ENCODE measurements around the gene RASA3. TPM values are rescaled to one million over a fixed set of nuclear protein-coding genes. Genes with fewer than 3 reads are reported as not detected.
"Not testable (repeated sequence)": the region's sequence is repeated elsewhere in the genome, so short reads cannot be mapped to it uniquely, and the experiment has no call there.

RASA3 gene
- polyA plus RNA-seq, 4 donors = 13.5 to 14.5 (median 14.2) TPM

DNA sequence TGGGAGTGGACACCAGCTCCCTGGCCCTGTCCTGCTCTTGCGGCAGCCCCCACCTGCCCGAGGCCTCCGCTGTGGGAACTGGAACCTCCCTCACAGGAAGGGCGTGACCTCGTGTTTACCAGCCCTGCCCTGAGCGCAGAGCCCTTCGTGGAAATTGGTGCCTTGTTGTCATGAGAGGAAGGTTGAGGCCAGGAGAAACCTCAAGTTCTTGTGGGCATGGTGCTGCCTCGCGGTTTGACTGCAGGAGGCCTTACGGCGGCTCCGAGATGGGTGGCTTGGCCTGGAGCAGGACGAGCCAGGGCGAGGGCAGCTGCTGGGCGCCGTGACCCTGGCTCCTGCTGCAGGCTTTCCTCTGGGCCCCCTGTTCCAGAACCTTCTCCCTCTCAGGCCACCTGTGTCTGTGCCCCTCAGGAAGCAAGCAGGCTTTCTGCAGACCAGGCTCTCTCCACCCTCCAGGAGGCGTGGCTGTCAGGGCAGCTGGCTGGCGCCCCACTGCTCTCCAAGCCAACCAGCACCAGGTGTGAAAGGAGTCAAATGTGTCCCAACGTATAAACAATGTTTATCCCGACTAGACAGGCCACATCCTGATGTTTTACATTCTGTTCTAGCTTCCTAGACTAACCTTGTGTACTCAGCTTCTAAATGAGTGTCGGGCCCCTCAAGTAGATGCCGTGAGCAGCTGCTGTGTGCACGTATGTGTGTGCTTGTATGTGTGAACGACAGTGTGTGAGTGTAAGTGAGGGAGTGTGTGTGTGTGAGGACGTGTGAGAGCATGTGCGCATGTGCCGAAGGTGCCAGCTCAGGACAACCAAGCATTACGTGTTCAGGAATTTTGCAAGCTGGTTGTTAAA is 10.4 kb upstream of the RASA3 start:
- DNase-seq (ENCODE audit: low read depth in 4 of 4, low spot score in 3 of 4) = no peak

DNA sequence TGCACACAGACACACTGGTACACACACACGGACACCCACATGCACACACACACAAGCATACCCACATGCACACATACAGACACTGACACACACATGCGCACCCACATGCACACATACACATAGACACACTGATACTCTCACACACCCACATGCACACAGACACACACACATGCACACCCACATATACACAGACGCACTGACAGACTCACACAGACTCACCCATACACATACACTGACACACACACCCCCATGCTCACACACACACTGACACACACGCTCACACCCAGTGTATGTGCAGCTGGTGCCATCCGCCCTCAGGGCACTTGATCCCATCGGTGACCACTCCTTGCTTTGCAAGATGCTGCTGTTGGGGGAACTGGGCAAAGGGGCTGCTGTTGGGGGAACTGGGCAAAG is 9.7 kb upstream of the RASA3 start:
- DNase-seq (ENCODE audit: low read depth in 4 of 4, low spot score in 3 of 4) = no peak

DNA sequence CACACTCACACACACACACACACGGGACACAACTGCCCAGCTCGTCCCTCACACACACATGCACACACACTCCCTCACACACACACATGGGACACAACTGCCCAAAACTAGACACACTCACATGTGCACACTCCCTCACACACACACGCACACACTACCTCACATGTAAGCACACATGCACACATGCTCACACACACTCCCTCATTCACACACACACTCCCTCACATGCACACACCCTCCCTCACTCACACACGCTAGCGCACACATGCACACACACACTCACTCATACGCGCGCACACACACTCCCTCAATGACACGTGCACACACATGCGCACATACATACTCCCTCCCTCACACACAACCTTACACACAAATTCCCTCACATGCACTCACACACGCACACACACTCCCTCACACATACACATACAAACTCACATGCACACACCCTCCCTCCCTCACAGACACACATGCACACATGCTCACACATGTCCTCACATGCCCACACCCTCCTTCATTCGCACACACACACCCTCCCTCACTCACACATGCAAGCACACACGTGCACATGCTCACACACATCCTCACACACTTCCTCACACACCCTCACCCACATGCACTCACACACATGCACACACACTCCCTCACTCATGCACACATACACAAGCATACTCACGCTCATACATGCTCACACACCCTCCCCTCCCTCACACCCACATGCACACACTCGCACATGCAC is 9.0 kb upstream of the RASA3 start:
- DNase-seq (ENCODE audit: low read depth in 4 of 4, low spot score in 3 of 4) = no peak

DNA sequence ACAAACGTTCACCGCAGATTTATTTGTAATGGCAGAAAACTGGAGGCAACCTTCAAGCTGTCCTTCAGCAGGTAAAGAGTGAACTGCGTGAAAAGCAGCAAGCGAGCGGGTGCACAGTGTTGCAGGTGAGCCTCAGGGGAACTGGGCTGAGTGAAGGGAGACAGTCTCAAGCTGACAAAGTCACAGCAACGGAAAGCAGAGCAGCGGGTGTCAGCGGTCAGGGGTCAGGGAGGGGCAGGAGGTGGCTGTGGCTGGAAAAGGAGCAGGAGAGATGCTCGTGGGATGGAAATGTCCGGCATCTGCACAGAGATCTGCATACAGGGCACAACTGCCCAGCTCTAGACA is 8.5 kb upstream of the RASA3 start:
- no peak for DNase-seq (ENCODE audit: low read depth in 4 of 4, low spot score in 3 of 4)

DNA sequence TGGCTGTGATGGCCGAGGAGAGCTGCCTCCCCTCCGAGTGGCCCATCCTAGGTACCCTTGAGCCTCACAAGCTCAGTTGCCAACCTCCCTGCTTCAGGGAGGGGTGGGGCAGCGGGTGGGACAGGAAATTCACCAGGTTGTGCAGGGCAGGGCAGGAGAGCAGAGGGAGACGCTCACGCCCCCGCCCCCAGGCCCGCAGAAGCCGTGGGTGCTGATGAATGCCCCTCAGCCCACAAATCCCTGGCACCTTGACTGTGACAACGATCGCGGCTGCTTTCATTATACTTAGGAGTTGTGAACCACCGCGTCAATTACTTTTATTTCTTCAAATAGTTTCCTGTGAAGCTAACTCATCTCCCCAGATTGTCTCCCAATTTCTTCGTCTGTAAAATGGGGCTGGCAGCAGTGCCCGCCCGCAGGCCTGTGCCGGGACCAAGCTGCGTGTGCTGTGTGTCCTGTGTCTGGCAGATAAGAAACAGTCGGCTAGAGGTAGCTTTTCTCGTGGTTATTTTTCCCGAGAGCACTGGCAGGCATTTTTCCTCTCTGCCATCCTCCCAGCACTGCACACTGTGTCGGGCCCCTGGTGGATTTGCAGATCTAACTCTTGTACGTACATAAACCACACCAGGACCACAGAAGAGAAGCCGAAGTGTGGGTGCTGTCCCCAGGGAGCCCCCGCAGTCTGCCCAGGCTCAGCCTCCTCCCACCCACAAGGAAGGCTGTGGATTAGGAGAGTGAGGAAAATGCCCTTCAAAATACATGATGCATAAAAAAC is 7.9 kb upstream of the RASA3 start:
- DNase-seq (ENCODE audit: low read depth in 4 of 4, low spot score in 3 of 4) = no peak

DNA sequence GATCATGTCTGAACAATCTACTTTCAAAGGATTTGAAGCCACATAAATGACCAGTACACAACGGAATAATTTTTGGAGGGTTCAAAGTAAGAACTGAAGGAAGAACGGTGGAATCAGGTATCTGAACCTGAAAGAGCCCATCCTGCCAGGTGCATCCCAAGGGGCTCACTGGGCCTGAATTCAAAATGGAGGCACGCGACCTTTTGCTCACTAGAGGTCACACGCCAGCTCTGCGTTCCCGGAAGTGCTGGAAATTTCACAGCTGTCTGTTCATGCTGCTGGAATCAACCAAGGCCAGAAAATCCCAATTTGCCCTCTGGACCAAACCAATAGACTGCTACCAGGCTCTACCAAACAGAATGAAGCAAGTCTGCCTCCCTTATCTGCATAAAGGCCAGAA is 4.2 kb upstream of the RASA3 start:
- DNase-seq (ENCODE audit: low read depth in 4 of 4, low spot score in 3 of 4) = no peak

DNA sequence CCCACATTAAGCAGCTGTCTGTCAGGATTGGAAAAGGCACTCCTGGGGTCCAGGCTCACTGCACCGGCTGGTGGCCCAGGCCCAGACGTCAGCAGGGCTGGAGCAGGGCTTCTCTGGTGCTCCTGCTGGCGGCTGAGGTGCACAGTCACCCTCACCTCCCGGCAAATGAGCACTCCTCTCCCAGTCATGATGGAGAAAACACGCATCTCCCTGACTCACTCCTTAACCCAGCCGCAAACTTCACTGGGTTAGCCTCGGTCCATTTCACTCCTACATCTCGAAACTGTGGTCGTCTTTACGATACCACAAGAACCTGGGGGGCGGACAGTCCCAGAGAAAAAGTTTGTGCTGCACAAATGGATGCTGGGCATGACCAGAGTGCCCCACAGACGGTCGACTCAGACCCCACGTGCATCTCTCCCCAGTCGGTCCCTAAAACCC is 3.3 kb upstream of the RASA3 start:
- DNase-seq (ENCODE audit: low read depth in 4 of 4, low spot score in 3 of 4) = no peak

DNA sequence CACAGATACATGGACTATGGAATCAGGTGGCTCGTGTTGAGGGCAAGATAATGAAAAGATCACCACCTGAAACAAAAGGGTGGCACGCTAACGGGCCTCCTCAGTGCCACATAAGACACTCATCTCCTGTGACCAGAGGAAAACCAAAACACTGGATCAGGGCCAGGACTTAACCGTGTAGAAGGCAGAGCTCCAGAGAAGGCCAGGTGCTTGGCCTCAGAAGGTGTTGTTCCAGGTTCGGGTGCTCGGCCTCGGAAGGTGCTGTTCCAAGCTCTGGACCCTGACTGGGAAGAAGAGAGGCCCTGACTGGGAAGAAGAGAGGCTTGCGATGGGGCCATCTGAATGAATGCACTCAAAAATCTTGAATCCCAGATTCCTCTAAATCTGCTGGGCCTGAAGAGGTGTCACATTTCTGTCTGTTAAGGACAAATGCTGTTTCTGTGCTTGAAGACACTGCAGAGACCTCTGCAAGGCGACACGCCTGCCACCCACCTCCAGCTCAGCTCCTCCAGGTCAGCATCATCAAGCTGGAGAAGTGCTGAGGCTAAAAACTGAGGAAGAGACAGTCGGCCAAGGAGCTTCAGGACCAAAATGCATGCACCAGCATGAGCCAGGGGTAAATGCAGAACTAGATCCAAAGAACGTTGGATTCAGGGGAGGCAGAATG is 2.7 kb upstream of the RASA3 start:
- DNase-seq (ENCODE audit: low read depth in 4 of 4, low spot score in 3 of 4) = no peak

DNA sequence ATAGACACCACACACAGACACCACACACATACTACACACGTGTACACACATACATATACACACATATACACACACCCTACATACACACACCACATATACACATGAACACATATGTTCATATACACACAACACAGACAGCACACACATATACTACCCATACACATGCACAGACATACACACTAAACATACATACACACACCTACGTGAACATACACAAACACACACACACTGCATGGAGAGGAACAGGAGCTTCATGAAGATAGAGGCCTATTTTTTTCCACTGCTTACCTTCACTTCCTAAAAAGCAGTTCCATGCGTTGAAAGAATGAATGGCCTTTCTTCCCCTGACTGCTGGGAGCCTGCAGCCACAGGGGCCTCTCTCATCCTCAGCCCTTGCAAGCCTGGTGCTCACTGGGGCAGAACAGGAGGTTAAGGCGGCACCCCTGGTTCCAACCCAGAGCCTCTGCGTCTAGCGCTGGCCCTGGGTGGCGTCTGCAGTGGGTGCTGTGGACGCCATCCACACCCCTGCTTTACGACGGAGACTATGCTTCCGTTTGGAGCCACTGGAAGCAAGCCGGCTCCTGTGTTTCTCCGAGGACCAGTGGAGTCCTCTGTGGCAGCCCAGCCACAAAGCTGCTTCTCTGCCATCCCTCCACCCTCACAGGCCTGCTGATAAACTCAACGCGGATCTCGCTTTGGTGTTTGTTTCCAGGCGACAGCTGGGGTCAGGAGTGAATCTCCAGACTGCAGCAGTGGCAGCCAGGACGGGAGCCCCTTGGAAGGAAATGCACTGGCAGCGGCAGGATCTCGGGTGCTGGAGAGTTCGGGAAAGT is 1.9 kb upstream of the RASA3 start:
- no peak for DNase-seq (ENCODE audit: low read depth in 4 of 4, low spot score in 3 of 4)

DNA sequence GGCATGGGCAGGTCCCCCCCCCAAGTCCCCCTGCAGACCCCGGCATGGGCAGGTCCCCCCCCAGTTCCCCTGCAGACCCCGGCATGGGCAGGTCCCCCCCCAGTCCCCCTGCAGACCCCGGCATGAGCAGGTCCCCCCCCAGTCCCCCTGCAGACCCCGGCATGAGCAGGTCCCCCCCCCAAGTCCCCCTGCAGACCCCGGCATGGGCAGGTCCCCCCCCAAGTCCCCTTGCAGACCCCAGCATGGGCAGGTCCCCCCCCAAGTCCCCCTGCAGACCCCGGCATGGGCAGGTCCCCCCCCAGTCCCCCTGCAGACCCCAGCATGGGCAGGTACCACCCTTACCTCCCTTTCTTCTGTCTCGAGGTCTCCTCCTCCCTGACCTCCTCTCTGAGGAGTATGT is 1.1 kb upstream of the RASA3 start:
- DNase-seq (ENCODE audit: low read depth in 4 of 4, low spot score in 3 of 4) = not testable (repeated sequence)

DNA sequence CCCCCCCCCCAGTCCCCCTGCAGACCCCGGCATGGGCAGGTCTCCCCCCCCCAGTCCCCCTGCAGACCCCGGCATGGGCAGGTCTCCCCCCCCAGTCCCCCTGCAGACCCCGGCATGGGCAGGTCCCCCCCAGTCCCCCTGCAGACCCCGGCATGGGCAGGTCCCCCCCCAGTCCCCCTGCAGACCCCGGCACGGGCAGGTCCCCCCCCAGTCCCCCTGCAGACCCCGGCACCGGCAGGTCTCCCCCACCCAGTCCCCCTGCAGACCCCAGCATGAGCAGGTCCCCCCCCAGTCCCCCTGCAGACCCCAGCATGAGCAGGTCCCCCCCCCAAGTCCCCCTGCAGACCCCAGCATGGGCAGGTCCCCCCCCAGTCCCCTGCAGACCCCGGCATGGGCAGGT is 703 bp upstream of the RASA3 start:
- DNase-seq (ENCODE audit: low read depth in 4 of 4, low spot score in 3 of 4) = not testable (repeated sequence)

DNA sequence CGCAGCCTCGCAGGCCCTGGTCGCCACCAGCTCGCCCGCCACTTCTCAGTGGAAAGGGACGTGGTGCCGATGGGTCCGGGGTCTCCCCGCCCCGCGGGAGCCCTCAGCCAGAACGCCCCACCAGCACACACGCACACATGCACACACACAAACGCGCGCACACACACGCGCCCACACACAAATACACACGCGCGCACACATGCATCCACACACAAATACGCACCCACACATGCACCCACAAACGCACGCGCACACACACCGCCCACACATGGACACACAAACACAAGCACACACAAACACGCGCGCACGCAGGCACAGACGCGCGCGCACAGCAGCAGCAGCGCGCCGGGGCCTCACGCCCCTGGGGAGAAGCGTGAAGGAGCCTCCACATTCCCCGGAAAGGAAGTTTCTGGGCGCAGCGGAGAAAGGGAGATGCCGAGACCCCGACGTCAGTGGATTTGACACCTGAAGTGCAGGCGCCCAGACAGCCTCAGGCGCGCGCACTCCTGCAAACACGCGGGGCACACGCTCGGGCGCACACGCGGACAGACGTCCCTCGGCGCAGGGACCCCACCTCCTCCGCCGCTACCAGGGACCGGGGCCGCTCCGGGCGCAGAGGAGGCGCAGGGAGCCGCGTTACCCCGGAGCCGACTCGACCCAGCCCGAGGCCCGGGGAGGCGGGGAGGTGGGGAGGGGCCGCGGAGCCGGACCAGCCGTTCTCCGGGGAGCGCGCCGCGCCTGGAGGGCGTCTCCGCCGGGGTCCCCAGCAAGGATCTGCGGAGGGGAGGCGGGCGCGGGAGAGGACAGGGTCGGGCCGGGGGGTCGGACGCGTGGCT is 622 bp downstream of the RASA3 start:
- no peak for DNase-seq (ENCODE audit: low read depth in 4 of 4, low spot score in 3 of 4)

DNA sequence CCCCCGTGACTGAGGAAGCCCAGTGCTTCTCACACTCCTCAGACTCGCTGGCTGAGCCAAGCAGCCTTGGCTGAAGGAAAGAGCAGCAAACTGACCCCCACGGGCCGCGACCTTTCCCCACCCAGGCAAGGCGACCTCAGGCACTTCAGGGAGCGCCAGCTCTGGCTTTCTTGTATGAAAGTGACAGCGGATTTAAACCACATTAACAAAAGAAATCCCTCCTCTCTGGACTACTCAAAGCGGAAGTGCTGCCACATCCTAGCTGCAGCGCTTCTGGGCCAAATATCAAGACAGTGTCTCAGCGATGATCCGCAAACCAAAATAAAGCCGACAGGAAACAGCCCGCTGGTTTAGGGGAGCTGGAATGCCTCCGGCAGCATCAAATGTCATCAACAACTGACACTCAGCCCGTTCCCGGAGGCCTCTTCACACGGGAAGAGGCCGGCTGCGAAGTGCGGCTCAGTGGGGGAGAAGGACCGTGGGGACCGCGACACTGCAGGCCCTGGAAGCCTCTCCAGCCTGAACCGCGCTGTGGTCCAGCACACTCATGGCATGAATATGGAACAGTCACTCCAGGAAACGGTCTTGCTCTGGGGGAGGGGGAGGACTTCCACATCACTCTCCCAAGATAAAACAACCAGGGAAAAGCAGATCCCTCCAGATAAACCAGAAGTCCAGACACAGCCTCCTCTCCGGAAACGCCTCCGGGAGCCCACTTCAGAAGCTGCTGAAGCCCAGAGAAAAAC is 1.4 kb downstream of the RASA3 start:
- no peak for DNase-seq (ENCODE audit: low read depth in 4 of 4, low spot score in 3 of 4)

DNA sequence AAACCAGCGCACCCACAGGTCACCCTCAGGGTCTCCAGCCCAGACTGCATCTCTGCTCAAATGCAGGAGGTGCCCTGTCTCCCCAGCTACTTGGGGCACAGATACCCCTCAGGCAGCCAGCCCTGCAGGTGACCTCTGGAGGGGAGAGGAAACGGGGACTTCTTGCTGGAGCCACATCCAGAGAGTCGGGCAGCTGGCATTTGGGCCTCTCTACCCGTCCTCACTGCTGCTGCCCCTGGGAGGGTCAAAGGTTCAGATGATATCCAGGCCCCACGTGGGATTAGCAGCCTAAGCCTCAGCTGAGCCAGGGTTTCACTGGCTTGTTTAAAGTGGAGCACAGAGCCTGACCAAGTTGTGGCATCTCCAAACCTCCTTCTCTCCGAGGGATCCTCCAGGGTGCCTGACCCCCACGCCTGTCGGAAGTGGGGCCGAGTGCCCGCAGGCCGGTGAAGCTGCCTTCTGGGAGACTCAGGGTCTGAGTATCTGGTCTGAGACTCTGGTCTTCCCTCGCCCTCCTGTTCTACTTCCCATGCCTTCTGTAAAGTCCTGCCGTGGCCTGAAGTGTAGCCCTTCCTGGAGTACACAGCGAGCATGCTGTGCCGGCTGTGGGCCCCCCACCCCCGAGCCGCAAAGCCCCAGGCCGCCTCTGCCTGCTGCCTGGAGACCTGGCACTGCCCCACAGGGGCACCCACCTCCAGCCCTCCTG is 2.1 kb downstream of the RASA3 start:
- no peak for DNase-seq (ENCODE audit: low read depth in 4 of 4, low spot score in 3 of 4)

DNA sequence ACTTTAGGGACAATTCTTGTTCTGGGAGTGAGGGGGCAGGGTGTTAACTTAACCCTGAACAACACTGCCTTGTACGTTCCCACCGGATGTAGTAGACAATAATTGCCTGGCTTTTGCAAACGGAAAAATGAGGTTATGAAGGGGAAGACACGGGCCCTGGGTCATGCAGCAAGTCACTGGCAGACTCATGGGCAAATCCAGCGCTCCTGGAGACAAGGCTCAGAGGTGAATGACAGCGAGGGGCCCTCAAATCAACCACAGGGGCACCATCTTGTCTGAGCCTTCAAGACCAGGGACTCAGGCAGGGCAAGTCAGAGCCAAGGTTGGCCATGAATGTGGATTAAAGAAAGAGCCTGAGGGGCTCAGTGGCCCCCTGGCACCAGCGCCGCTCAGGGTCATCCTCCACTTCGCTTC is 2.8 kb downstream of the RASA3 start:
- DNase-seq (ENCODE audit: low read depth in 4 of 4, low spot score in 3 of 4) = no peak

DNA sequence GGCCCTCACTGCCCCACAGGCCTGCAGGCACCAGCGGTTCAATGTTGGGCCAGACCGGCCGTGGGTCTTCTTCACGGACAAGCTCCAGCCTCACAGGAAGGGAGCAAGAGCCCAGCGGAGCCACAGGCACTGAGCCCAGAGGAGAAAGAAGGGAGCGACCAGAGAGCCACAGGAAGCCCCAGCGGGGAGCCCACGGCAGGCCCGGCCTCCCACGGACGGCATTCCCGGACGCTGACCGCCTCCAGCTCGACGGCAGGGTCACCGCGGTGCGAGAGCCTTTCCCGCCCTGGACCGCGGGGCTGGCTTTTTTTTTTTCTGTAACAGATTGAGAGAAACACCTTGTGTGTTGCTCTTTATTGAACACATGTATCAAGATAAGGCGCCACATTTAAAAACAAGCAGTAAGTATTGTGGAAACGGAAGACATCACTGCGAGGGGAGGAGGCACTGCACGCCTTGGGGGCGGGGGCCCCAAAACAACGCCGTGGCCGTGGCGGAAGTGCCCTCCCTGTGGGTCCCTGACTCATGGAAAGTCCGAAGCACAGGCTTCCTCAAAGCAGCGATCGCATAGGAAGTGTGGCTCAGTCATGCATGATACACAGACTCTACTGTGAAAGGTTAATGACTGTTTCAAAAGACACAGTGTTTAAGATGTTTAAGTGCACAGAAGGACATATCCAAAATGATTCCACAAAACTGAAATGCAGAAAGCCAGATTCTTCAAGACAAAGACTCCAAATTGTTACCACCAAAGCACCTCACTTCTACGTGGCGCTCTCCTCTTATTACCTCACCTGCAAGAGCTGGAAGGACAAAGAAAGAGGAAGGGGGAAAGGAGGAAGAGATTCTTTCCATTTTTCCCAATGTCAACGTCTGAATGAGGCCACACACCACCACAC is 3.5 kb downstream of the RASA3 start:
- no peak for DNase-seq (ENCODE audit: low read depth in 4 of 4, low spot score in 3 of 4)

DNA sequence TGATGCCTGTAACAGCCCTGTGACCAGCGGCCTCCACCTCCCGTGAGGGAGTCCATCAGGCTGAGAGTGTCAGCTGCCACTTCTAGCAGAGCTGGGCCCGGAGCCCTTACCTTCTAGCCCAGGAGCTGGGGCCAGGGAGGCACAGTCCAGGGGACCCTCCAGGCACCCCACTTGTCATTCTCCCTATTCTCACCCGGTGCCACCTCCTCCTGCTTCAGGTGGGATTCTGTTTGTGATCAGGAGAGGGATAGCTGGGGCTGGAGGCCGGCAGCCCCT is 4.1 kb downstream of the RASA3 start:
- DNase-seq (ENCODE audit: low read depth in 4 of 4, low spot score in 3 of 4) = no peak
